ENCODE results near the gene NEAT1. TPM values are rescaled to one million over a fixed set of nuclear protein-coding genes. Genes with fewer than 3 reads are reported as not detected.

Gene NEAT1
- total RNA-seq, 1 donor: 818 TPM

GRCh38 chr11:65438257-65439151 lies 15.9 kb downstream of the NEAT1 start:
- Histone ChIP-seq H3K4me3 (ENCODE audit: insufficient read depth, low read length) (peak overlapping the region; percentile 1), H3K27ac (ENCODE audit: low read depth, low read length) (peak overlapping the region; percentile 63), H3K27me3 (ENCODE audit: insufficient read depth, low read length) (no peaks in the 10 kb centered on the region), H3K4me1 (ENCODE audit: insufficient read depth, low read length) (peaks cover 72% of the 10 kb centered on the region), H3K79me2 (ENCODE audit: insufficient read depth, low read length) (peaks cover 94% of the 10 kb centered on the region), H3K4me2 (ENCODE audit: insufficient read depth, low read length) (peak overlapping the region; percentile 49), H4K20me1 (ENCODE audit: insufficient read depth, low read length) (peaks cover 93% of the 10 kb centered on the region), H2AFZ (ENCODE audit: low read length) (no peak overlapping the region), H3K36me3 (ENCODE audit: insufficient read depth, low read length) (peaks cover 95% of the 10 kb centered on the region), H3K9me3 (ENCODE audit: low read depth, low read length) (no peaks in the 10 kb centered on the region)
- no peak for TF ChIP-seq CTCF (IDR thresholded peaks at IDR 0.05; ENCODE audit: extremely low read depth, low read depth, low read length)
- no peak for DNase-seq (ENCODE audit: insufficient read length, low spot score, missing footprints)

- no peak for TF ChIP-seq CTCF (IDR thresholded peaks at IDR 0.05; ENCODE audit: extremely low read depth, low read depth, low read length)
- Histone ChIP-seq H3K27me3 (ENCODE audit: insufficient read depth, low read length) (no peaks in the 10 kb centered on the region), H3K36me3 (ENCODE audit: insufficient read depth, low read length) (peaks cover 96% of the 10 kb centered on the region), H3K27ac (ENCODE audit: low read depth, low read length) (peak overlapping the region; percentile 63), H4K20me1 (ENCODE audit: insufficient read depth, low read length) (peaks cover 95% of the 10 kb centered on the region), H3K79me2 (ENCODE audit: insufficient read depth, low read length) (peaks cover 95% of the 10 kb centered on the region), H3K4me3 (ENCODE audit: insufficient read depth, low read length) (no peak overlapping the region), H3K4me1 (ENCODE audit: insufficient read depth, low read length) (peaks cover 69% of the 10 kb centered on the region), H3K4me2 (ENCODE audit: insufficient read depth, low read length) (peak overlapping the region; percentile 1), H3K9me3 (ENCODE audit: low read depth, low read length) (no peaks in the 10 kb centered on the region), H2AFZ (ENCODE audit: low read length) (no peak overlapping the region)
- peak; percentile 85 for DNase-seq (ENCODE audit: insufficient read length, low spot score, missing footprints)
Observed at GRCh38 chr11:65439331-65440181, 17.0 kb downstream of the NEAT1 start.

GRCh38 chr11:65440831-65441499 lies 18.4 kb downstream of the NEAT1 start:
- no peak for DNase-seq (ENCODE audit: insufficient read length, low spot score, missing footprints)
- Histone ChIP-seq H2AFZ (ENCODE audit: low read length) (no peak overlapping the region), H4K20me1 (ENCODE audit: insufficient read depth, low read length) (peaks cover 95% of the 10 kb centered on the region), H3K79me2 (ENCODE audit: insufficient read depth, low read length) (peaks cover 95% of the 10 kb centered on the region), H3K9me3 (ENCODE audit: low read depth, low read length) (no peaks in the 10 kb centered on the region), H3K27me3 (ENCODE audit: insufficient read depth, low read length) (no peaks in the 10 kb centered on the region), H3K36me3 (ENCODE audit: insufficient read depth, low read length) (peaks cover 96% of the 10 kb centered on the region), H3K4me1 (ENCODE audit: insufficient read depth, low read length) (peaks cover 56% of the 10 kb centered on the region), H3K4me2 (ENCODE audit: insufficient read depth, low read length) (peak overlapping the region; percentile 41), H3K27ac (ENCODE audit: low read depth, low read length) (peak overlapping the region; percentile 63), H3K4me3 (ENCODE audit: insufficient read depth, low read length) (peak overlapping the region; percentile 0)
- TF ChIP-seq CTCF (IDR thresholded peaks at IDR 0.05; ENCODE audit: extremely low read depth, low read depth, low read length): no peak
